ENCODE data around the gene TJP3. TPM values are rescaled to one million over a fixed set of nuclear protein-coding genes. Genes with fewer than 3 reads are reported as not detected.
A peak's percentile ranks its signal among the peaks of the same experiment; 100 is the strongest.
"Not testable (repeated sequence)": the region's sequence is repeated elsewhere in the genome, so short reads cannot be mapped to it uniquely, and the experiment has no call there.

TJP3 gene
- total RNA-seq, 1 experiment from 2014 or later, result 139 TPM

- DNase-seq (ENCODE audit: low spot score), result no peak
Observed at GRCh38 chr19:3738477-3739220, 30.5 kb downstream of the TJP3 start.

- DNase-seq (ENCODE audit: low spot score), result no peak
Observed at GRCh38 chr19:3740431-3740830, 32.2 kb downstream of the TJP3 start.

GRCh38 chr19:3743486-3743885, 35.3 kb downstream of the TJP3 start:
- DNase-seq (ENCODE audit: low spot score), result peak; percentile 33

GRCh38 chr19:3745363-3746045, 37.3 kb downstream of the TJP3 start:
- no peak for DNase-seq (ENCODE audit: low spot score)

- DNase-seq (ENCODE audit: low spot score), result no peak
Observed at GRCh38 chr19:3746371-3747056, 38.3 kb downstream of the TJP3 start.

GRCh38 chr19:3748965-3749364, 40.8 kb downstream of the TJP3 start:
- peak; percentile 23 for DNase-seq (ENCODE audit: low spot score)

GRCh38 chr19:3750211-3750610, 42.0 kb downstream of the TJP3 start:
- DNase-seq (ENCODE audit: low spot score), result no peak

GRCh38 chr19:3751236-3751635, 43.1 kb downstream of the TJP3 start:
- DNase-seq (ENCODE audit: low spot score), result no peak

GRCh38 chr19:3752492-3752891, 44.3 kb downstream of the TJP3 start:
- DNase-seq (ENCODE audit: low spot score), result no peak

GRCh38 chr19:3753631-3754410, 45.6 kb downstream of the TJP3 start:
- no peak for DNase-seq (ENCODE audit: low spot score)

GRCh38 chr19:3757705-3758104, 49.5 kb downstream of the TJP3 start:
- not testable (repeated sequence) for DNase-seq (ENCODE audit: low spot score)

GRCh38 chr19:3758297-3758696, 50.1 kb downstream of the TJP3 start:
- DNase-seq (ENCODE audit: low spot score), result not testable (repeated sequence)

- no peak for DNase-seq (ENCODE audit: low spot score)
Observed at GRCh38 chr19:3759482-3760254, 51.5 kb downstream of the TJP3 start.

GRCh38 chr19:3760871-3761361, 52.7 kb downstream of the TJP3 start:
- DNase-seq (ENCODE audit: low spot score), result no peak

GRCh38 chr19:3761382-3762129, 53.4 kb downstream of the TJP3 start, which contains the start of gene APBA3:
APBA3 (minus strand) TSS chr19:3761692; CDS start chr19:3760264, 1,428 bp downstream.
- DNase-seq (ENCODE audit: low spot score), result peak; percentile 88

- no peak for DNase-seq (ENCODE audit: low spot score)
Observed at GRCh38 chr19:3762130-3762473, 53.9 kb downstream of the TJP3 start.

GRCh38 chr19:3762501-3763459, 54.6 kb downstream of the TJP3 start, which contains the start of gene MRPL54:
MRPL54 (plus strand) TSS chr19:3762682; CDS start chr19:3762701, 19 bp downstream.
- DNase-seq (ENCODE audit: low spot score), result peak; percentile 98

- DNase-seq (ENCODE audit: low spot score), result no peak
Observed at GRCh38 chr19:3765121-3765520, 56.9 kb downstream of the TJP3 start.

GRCh38 chr19:3765757-3766156, 57.6 kb downstream of the TJP3 start:
- DNase-seq (ENCODE audit: low spot score), result not testable (repeated sequence)
